WI38 (cell line): Measurements from ENCODE around the gene LRRN4.

Experiments used
- H3K4me3 ChIP-seq: 2 replicates; pipeline ENCODE4 v1.5.1; 2011; ENCODE audit warnings: low read depth, mild to moderate bottlenecking, control low read depth, low read length
- CTCF ChIP-seq: IDR thresholded peaks from 2 replicates; pipeline ENCODE4 v1.5.1; 2012; ENCODE audit warnings: low read depth, mild to moderate bottlenecking, control low read depth, low read length

LRRN4 gene

GRCh38 chr20:6094063-6094462, 40.2 kb upstream of the LRRN4 start:
- no peak for TF ChIP-seq CTCF
- H3K4me3 ChIP-seq, result no peak overlapping the region

GRCh38 chr20:6091661-6092060, 37.8 kb upstream of the LRRN4 start:
- TF ChIP-seq CTCF, result no peak
- H3K4me3 ChIP-seq, result no peak overlapping the region

- TF ChIP-seq CTCF, result no peak
- H3K4me3 ChIP-seq, result no peak overlapping the region
Measured at GRCh38 chr20:6086868-6087267, 33.0 kb upstream of the LRRN4 start.

- H3K4me3 ChIP-seq, result no peak overlapping the region
- TF ChIP-seq CTCF, result no peak
Measured at GRCh38 chr20:6083926-6084325, 30.1 kb upstream of the LRRN4 start.

GRCh38 chr20:6081236-6081635, 27.4 kb upstream of the LRRN4 start:
- H3K4me3 ChIP-seq, result no peak overlapping the region
- no peak for TF ChIP-seq CTCF

GRCh38 chr20:6079016-6079415, 25.2 kb upstream of the LRRN4 start:
- H3K4me3 ChIP-seq, result no peak overlapping the region
- TF ChIP-seq CTCF, result no peak

GRCh38 chr20:6075428-6076219, 21.8 kb upstream of the LRRN4 start:
- H3K4me3 ChIP-seq, result no peak overlapping the region
- TF ChIP-seq CTCF, result no peak
